Measurements from ENCODE around the gene TTC34. TPM values are rescaled to one million over a fixed set of nuclear protein-coding genes. Genes with fewer than 3 reads are reported as not detected.
A peak's percentile ranks its signal among the peaks of the same experiment; 100 is the strongest.

Gene TTC34
- total RNA-seq, 4 donors from 2014 or later: 0.27 to 0.62 (median 0.58) TPM; not detected in 1

- WGBS, 2 donors (ENCODE audit: low coverage in 1 of 2): no CpG with 5 or more reads among the region's 84 CpGs
- peak overlapping the region; percentile 37 to 88 (median 80) for H3K27ac ChIP-seq
These were observed 158.7 kb downstream of the TTC34 start for GRCh38 chr1:2642560-2643413.

DNA sequence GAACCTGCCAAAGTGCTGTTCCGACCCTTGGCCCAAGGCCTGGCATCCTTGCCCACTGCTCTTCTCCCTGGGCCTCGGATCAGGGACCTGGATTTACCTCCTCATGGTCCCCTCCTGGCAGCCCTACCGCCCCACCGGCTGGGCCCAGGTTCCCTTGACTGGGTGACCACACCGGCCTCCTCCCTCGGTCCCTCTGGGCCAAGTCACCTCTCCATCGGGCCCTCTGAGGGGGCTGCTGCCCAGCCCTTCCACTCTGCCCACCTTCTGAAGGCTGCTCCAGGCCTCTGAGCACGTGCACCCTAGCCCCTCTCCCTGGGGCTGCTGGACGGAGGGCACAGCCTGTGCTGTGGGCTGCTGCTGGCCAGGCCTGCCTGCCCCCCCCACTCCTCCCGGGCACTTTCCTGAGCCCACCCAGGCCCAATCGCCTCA is 159.3 kb downstream of the TTC34 start:
- peak overlapping the region; percentile 92 to 96 for H3K4me3 ChIP-seq
- no peaks in the 10 kb centered on the region for H3K36me3 ChIP-seq
- peaks cover 0 to 25% (median 17%) of the 10 kb centered on the region in 3 donors for H3K4me1 ChIP-seq
- peak overlapping the region in 3 of 4 donors; percentile 75 to 88 (median 85) for H3K27ac ChIP-seq
- TF ChIP-seq, protein P1, sequence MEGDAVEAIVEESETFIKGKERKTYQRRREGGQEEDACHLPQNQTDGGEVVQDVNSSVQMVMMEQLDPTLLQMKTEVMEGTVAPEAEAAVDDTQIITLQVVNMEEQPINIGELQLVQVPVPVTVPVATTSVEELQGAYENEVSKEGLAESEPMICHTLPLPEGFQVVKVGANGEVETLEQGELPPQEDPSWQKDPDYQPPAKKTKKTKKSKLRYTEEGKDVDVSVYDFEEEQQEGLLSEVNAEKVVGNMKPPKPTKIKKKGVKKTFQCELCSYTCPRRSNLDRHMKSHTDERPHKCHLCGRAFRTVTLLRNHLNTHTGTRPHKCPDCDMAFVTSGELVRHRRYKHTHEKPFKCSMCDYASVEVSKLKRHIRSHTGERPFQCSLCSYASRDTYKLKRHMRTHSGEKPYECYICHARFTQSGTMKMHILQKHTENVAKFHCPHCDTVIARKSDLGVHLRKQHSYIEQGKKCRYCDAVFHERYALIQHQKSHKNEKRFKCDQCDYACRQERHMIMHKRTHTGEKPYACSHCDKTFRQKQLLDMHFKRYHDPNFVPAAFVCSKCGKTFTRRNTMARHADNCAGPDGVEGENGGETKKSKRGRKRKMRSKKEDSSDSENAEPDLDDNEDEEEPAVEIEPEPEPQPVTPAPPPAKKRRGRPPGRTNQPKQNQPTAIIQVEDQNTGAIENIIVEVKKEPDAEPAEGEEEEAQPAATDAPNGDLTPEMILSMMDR (IDR thresholded peaks at IDR 0.05): no peak
- no peak for TF ChIP-seq POLR2AphosphoS5 (IDR thresholded peaks at IDR 0.05)
- no peak for TF ChIP-seq EP300 (IDR thresholded peaks at IDR 0.05)
- TF ChIP-seq POLR2A (IDR thresholded peaks at IDR 0.05): no peak
- ATAC-seq: peak; percentile 11
- H3K27me3 ChIP-seq: peaks cover 14% of the 10 kb centered on the region
- H3K9me3 ChIP-seq: peaks cover 0 to 15% (median under 1%) of the 10 kb centered on the region in 3 donors
- WGBS, 2 donors (ENCODE audit: low coverage in 1 of 2): 42% methylated on average over 6 of the region's 11 CpGs; no CpG with 5 or more reads in 1 of the 2 donors

More at GRCh38 chr1:2642560-2643413, 158.7 kb downstream of the TTC34 start:
- peaks cover 0 to 25% (median 17%) of the 10 kb centered on the region in 3 donors for H3K4me1 ChIP-seq
- ATAC-seq: peak; percentile 93
- peaks cover 0 to 21% (median 1%) of the 10 kb centered on the region in 3 donors for H3K9me3 ChIP-seq
- H3K36me3 ChIP-seq: no peaks in the 10 kb centered on the region
- H3K27me3 ChIP-seq: peaks cover 7% of the 10 kb centered on the region
- TF ChIP-seq POLR2AphosphoS5 (IDR thresholded peaks at IDR 0.05) (peak; percentile 78), EP300 (IDR thresholded peaks at IDR 0.05) (no peak), POLR2A (IDR thresholded peaks at IDR 0.05) (peak; percentile 77 to 79)
- TF ChIP-seq, protein P1 (IDR thresholded peaks at IDR 0.05): peak in 3 of 4 experiments; percentile 11 to 37 (median 25)
- peak overlapping the region; percentile 92 to 96 for H3K4me3 ChIP-seq

GRCh38 chr1:2641381-2642130 is 159.9 kb downstream of the TTC34 start:
- Histone ChIP-seq H3K36me3 (no peaks in the 10 kb centered on the region), H3K27me3 (peaks cover 20% of the 10 kb centered on the region), H3K4me1 (peaks cover 0 to 25% (median 17%) of the 10 kb centered on the region in 3 donors), H3K9me3 (peaks cover 0 to 9% (median 0%) of the 10 kb centered on the region in 3 donors), H3K4me3 (peak overlapping the region in 1 of 2 donors; percentile 96), H3K27ac (peak overlapping the region in 1 of 4 donors; percentile 88)
- TF ChIP-seq EP300 (IDR thresholded peaks at IDR 0.05) (no peak), POLR2AphosphoS5 (IDR thresholded peaks at IDR 0.05) (no peak), POLR2A (IDR thresholded peaks at IDR 0.05) (no peak)
- TF ChIP-seq, protein P1 (IDR thresholded peaks at IDR 0.05): no peak
- WGBS, 2 donors (ENCODE audit: low coverage in 1 of 2): no CpG with 5 or more reads among the region's 34 CpGs
- ATAC-seq: no peak

DNA sequence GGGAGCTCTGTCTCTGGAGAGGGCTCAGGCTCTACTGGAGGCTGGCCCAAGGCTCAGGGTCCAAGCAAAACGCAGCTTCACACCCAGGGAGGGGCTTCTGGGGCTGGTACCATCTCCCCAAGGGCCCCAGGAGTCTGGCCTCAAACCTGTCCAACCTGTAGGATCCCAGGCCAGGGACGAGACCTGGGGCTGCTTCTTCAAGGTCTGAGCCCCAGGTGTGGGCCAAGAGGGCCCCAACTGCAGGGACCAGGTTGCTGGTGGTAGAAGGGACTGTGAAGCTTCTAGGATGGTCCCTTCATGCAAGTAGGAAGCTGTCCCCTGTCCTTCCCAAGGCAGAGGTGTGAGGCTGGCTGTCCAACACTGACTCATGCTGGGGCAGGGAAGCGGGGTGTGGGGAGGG is 160.9 kb downstream of the TTC34 start:
- no CpG with 5 or more reads among the region's 3 CpGs for WGBS, 2 donors (ENCODE audit: low coverage in 1 of 2)
- no peak for TF ChIP-seq EP300 (IDR thresholded peaks at IDR 0.05)
- no peak for TF ChIP-seq POLR2AphosphoS5 (IDR thresholded peaks at IDR 0.05)
- no peak for TF ChIP-seq POLR2A (IDR thresholded peaks at IDR 0.05)
- no peaks in the 10 kb centered on the region for H3K9me3 ChIP-seq

More for the DNA sequence above, 160.9 kb downstream of the TTC34 start:
- no peak overlapping the region for H3K4me3 ChIP-seq
- peaks cover 29% of the 10 kb centered on the region for H3K27me3 ChIP-seq
- H3K36me3 ChIP-seq: no peaks in the 10 kb centered on the region
- no peak for ATAC-seq
- H3K4me1 ChIP-seq: peaks cover 0 to 25% (median 17%) of the 10 kb centered on the region in 3 donors
- H3K27ac ChIP-seq: no peak overlapping the region

All from gastroesophageal sphincter (tissue), 4 donors.